Measurements from ENCODE around the gene CNTN1. TPM values are rescaled to one million over a fixed set of nuclear protein-coding genes. Genes with fewer than 3 reads are reported as not detected.

The CNTN1 gene
- total and polyA plus RNA-seq, 12 donors, result 0.07 to 0.90 (median 0.21) TPM; not detected in 1

- Histone ChIP-seq H3K27ac (no peak overlapping the region), H3K27me3 (no peaks in the 10 kb centered on the region), H3K36me3 (no peaks in the 10 kb centered on the region), H3K4me3 (no peak overlapping the region), H3K9me3 (peaks cover 0 to 25% (median 0%) of the 10 kb centered on the region in 11 donors), H3K4me1 (no peaks in the 10 kb centered on the region)
- intact Hi-C loops (cut with DNase I), result no loop called here
- TF ChIP-seq CTCF (IDR thresholded peaks at IDR 0.05), result no peak
- ATAC-seq (no peak), DNase-seq (no peak)
- 57 to 63% methylated on average over 1 of the region's 1 CpG for WGBS, 2 donors
These were observed 43.7 kb upstream of the CNTN1 start for GRCh38 chr12:40648519-40648918.

DNA sequence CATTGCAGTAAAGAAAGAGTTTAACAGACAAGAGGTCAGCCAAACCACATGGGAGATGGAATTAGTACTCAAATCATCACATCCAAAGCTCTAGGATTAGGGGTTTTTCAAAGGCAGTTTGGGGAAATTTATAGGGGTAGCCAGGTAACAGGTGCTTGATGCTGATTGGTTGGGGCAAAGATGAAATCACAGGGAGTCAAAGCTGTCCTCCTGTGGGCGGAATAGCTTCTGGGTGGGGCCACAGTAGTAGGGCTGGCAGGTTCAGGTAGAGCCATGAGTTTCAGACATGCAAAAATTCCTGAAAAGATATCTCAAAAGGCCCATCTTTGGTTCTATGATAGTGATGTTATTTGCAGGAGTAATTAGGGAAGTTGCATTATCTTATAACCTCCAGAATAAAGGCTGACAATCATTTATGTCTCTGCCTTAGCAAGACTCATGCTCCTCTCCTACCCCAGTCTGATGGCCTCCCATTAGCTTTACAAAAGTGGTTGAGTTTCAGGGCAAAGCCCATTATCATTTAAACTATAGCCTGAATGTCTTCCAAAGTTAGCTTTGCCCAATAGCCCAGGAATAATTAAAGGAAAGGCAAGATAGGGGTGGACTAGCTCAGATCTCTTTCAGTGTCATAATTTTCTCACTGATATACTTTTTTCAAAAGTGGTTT lies 42.1 kb upstream of the CNTN1 start:
- no peaks in the 10 kb centered on the region for H3K27me3 ChIP-seq
- H3K4me3 ChIP-seq, result no peak overlapping the region
- H3K4me1 ChIP-seq, result no peaks in the 10 kb centered on the region
- ATAC-seq (no peak), DNase-seq (no peak)
- TF ChIP-seq CTCF (IDR thresholded peaks at IDR 0.05), result no peak
- H3K9me3 ChIP-seq, result peaks cover 0 to 21% (median 0%) of the 10 kb centered on the region in 11 donors
- intact Hi-C loops (cut with DNase I), result no loop called here
- no peak overlapping the region for H3K27ac ChIP-seq
- WGBS, 2 donors, result 71 to 85% methylated on average over 1 of the region's 1 CpG
- no peaks in the 10 kb centered on the region for H3K36me3 ChIP-seq

DNA sequence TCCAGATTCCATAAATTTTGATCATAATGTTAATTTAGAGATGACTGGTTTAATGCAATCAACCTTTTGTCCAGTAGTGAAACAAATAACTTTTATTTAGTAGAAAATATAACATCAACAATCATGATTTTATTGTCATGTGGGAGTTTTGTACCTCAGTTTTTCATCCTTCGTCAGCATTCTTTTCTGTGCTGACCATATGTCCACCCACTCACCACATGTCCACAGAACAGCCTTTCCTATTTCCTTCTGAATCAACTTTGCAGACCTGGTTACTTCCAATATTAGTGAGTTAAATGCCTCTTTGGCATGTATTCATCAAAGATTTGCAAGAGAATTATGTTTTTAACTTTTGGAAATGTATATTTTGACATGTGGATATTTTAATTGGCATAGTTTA lies 36.8 kb upstream of the CNTN1 start:
- H3K27ac ChIP-seq, result no peak overlapping the region
- no peaks in the 10 kb centered on the region for H3K27me3 ChIP-seq
- WGBS, 2 donors, result 64 to 67% methylated on average over 1 of the region's 1 CpG
- no peak for TF ChIP-seq CTCF (IDR thresholded peaks at IDR 0.05)
- no peaks in the 10 kb centered on the region for H3K4me1 ChIP-seq
- no peak for DNase-seq
- peaks cover 0 to 21% (median 0%) of the 10 kb centered on the region in 11 donors for H3K9me3 ChIP-seq
- no peaks in the 10 kb centered on the region for H3K36me3 ChIP-seq
- no peak overlapping the region for H3K4me3 ChIP-seq
- intact Hi-C loops (cut with DNase I), result no loop called here
- no peak for ATAC-seq

- TF ChIP-seq CTCF (IDR thresholded peaks at IDR 0.05), result no peak
- no peak overlapping the region for H3K4me3 ChIP-seq
- H3K4me1 ChIP-seq, result no peaks in the 10 kb centered on the region
- ATAC-seq (no peak), DNase-seq (no peak)
- intact Hi-C loops (cut with DNase I), result no loop called here
- no peaks in the 10 kb centered on the region for H3K27me3 ChIP-seq
- WGBS, 2 donors, result 87 to 90% methylated on average over 4 of the region's 4 CpGs
- no peaks in the 10 kb centered on the region for H3K36me3 ChIP-seq
- H3K27ac ChIP-seq, result no peak overlapping the region
- H3K9me3 ChIP-seq, result peaks cover 0 to 16% (median 0%) of the 10 kb centered on the region in 11 donors
These were observed 29.9 kb upstream of the CNTN1 start for GRCh38 chr12:40662366-40662765.

Measured in heart right ventricle (tissue), 16 donors.